GM21528 (cell line): ENCODE data around the gene PRSS50.

Experiments
- ATAC-seq: cut with Tn5 transposase; IDR thresholded peaks from one replicate; pipeline ENCODE4 v1.9.1; 2021; ENCODE audit warnings: mild to moderate bottlenecking, moderate library complexity; ENCODE audit not compliant: unreplicated experiment, low FRiP score

Gene PRSS50

DNA sequence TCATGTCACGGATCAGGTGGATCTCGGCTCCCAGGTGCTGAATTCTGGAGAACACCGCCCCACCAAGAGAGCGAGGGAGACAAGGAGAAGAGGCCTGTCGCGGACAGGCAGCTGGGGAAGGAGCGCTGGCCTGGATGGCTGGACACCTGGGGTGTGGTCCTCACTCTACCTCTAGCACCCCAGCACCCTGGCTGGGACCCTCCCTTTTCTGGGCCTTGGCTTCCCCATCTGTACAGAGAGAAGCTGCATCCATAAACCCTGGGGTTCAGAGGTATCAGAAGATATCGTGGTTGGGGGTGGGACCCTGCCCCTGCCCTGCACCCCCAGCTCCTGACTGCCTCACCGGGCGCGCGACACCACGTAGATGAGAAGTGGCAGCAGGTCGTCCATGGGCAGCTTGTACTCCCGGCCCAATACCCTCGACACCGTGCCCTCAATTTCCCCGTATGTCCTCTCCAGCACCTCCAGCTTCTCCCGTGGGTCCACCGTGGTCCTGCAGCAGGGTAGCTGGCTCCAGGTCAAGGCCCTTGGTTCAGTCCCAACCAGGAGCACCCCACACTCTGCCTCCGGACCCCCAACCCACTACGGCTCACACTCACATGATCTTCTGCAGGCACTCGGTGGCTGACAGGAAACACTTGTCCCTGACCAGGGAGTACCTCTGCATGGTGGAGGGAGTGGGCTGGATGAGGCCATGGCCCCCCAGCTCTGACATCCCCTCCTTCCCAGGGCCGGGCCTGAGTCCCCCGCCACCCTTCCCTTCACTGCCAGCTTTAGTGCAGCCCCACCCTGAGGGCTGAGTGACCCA is 45.9 kb downstream of the PRSS50 start:
- no peak for ATAC-seq

- ATAC-seq = no peak
Measured at GRCh38 chr3:46670891-46671427, 46.7 kb downstream of the PRSS50 start.

DNA sequence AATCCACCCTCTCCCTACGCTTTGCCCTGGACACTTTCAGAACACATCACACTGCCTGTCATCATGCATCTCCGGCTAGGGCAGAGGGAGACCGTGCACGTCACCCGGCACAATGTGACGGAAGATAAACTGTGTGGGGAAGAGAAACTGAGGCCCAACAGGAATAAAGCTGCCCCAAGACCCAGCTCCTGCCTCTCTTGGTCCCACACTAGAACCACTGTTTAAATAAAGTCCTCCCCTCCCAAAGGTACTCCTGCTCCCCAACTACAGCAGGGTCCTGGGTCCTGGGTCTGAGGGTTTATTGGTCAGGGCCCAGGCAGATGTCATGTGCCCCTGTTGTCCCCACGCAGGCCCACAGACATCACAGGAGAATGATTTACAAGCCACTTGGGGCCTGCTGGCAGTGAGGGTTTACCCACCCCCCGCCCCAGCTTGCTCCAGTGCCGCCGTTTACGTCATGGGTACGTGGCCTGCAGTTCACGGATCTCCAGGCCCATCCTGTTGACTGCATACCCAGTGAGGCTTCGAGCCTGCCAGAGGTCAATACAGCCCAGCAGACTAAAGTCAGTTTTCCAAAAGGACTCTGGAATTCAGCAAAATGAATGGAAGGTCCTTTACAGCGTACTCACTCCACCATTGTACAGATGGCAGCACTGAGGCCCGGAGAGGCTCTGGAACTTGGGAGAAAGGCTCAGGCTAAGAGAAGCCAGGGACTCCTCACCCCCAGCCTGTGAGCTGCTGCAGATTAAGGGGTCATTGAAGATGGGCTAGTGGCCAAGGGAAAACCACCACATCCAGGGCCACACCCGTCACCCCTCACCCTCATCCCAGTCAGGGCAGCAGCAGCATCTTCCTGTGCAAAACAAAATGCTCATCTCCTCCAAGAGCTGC is 47.4 kb downstream of the PRSS50 start:
- ATAC-seq = no peak

DNA sequence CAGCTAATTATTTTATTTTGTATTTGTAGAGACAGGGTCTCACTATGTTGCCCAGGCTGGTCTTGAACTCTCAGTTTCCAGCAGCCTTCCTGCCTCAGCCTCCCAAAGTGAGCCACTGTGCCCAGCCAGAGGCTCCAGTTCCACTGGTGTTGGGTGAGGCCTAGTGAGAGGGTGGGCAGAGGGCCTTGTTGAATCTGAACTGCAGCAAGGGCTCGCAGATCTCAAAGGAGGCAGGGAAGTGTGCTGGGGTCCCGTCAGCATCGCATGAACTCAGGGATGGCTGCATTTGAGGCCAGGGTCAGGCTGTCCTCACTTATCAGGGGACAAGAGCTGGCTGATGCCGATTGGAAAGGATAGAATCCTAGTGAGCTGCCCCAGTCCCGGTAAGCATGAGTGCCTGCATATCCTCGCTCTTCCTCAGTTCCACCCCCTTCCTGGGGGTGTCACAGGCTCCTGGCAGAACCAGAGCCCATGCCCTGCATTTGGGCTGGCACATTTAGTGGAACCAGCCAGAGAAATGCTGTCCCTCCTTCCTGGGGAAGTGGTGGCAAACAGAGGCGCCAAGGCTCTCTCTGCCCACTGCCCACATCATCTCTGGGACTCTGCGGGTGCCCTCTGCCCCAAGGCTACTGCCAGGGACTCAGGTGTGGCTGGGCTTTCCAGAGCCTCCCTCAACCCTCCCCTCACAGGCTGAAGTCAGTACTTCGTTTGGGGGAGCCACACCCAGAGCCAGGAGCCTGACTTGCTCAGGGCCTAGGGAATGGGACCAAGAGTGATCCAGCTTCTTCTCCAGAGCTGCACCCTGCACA is 48.3 kb downstream of the PRSS50 start:
- ATAC-seq = no peak

GRCh38 chr3:46668591-46668990 is 49.1 kb downstream of the PRSS50 start:
- ATAC-seq = no peak

DNA sequence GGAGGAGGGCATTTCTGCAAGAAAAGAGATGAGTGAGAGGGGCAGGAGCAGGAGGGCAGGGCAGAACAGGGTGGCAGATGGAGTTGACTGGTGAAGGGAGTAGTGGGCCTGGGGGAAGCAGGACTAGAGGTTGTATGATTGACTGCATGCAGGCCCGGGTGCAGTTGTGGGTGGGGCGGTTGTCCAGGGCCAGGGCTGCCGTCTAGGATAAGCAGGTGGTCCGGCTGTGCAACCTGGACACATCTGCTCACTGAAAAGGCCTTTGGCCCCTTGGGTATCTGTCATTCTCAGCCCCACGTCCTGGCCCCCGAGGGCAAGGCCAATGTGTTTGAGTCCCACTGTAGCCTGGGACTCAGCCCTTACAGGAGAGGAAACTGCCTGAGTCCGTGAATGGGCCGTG is 49.6 kb downstream of the PRSS50 start:
- ATAC-seq = no peak

GRCh38 chr3:46667657-46668056 is 50.0 kb downstream of the PRSS50 start:
- ATAC-seq = no peak

GRCh38 chr3:46667061-46667621 is 50.5 kb downstream of the PRSS50 start:
- no peak for ATAC-seq

DNA sequence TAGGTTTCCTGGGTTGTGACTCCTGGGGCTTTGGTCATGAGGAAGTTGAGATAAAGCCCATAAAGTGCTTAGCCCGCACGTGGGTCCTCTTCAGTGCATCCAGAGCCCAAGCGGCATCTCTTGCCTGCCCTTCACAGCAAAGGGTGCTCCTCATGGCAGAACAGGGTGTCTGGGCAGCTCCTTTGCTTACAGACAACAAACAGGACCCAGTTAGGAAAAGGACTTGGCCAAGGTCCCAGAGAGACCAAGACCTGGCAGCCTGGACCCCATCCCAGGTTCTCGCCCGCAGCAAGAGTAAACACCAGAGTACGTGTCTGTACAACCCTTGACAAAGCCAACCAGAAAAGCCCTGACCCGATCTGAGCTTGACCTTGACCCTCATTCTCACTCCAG is 51.2 kb downstream of the PRSS50 start:
- no peak for ATAC-seq

DNA sequence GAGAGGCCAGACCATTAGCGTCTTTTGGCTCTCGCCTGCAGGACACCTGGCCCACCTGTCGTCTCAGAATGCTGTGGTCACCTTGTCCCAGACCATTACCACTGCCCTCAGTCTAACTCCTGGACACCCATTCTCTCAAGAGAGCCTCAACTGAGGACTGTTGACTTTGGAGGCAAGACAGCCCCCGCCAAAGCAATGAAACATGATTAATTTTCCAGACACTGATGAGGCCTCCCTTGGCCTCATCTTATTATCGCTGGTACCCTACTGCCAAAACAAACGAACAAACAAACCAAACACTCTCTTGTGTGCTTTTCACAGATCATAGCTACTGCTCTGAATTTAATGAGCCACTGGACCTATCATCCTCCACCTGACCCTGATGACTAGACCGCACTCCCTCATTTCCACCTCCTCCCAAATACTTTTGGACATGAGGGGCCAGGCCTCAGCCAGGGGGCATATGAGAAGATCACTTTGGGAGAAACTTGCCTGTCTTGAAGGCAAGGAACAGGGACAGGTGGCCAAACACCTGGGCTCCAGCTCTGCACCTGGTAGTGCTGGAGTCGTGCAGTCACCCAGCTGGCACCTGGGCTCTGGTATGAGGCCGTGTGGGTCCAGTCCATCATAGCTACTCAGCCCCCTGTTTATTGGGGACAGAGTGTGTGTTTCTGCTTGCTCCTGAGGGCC is 51.8 kb downstream of the PRSS50 start:
- ATAC-seq = no peak

DNA sequence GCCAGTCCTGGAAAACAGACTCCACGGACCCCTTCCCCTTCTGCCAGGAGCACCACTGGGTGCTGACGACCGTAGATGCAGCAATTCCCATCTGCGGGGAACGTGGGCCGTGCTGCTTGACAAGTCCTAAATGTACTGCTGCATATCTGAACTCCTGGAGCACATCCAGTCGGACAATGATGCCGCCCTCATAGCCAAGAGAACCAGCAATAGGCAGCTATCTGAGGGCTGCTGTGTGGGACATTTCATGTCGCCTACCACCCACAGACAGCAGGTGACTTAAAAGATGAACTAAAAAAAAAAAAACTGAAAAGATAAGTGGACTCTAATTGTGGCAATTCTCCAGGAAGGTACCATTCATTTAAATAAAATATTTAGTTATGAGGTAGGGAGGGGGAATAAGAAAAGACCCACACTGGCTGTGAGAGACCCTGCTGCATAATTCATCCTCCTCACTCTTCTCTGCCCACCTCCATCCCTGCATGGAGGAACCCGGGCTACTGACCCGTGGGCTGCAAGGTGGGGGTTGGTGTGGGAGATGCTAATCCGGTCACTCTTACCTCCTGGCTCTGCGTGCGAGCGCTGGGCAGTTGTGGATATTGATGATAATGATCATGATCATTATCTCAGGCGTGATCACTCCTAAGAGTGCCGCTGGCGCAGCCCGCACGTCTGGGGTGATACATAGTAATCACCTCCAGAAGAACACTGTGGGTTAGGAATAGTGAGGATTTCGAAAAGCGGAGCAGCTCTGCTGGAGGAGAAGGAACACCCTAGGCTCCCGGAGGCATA is 52.5 kb downstream of the PRSS50 start:
- no peak for ATAC-seq

DNA sequence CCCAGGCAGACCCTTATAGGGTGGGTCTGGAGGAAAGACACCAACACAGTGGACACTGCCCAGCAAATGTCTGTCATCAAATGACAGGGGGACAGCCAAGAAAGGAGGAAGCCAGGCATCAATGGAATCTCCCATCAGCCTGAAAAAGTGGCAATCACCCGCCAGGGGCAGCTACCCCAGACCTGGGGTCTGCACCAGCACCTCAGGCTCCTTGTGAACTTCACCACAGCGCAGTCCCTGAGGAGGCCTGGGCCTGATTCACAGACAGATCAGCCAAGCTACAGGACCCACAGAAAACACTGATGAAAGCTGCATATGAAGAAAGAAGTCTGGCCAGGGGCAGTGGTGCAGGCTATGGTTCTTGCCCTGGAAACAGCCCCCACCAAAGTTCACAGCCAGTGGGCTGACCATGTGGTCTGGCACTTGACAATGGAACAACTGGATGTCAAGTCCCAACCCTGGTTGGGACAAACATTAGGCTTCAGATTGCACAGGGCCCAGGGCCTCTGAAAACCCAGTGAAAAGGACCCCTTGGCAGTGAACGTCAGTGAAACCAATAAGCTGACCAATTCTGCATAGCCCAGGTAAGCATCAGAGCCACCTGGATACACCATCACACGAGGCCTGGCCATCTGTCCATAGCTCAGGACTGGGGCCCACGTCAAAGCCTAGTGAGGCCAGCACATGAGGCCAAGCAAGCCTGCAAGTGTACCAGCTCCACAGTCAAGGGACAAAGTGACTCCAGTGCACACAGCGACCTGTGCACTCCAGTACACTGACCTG is 53.3 kb downstream of the PRSS50 start:
- no peak for ATAC-seq

GRCh38 chr3:46663591-46664135 is 54.0 kb downstream of the PRSS50 start:
- no peak for ATAC-seq

- no peak for ATAC-seq
Measured at GRCh38 chr3:46662771-46663551, 54.7 kb downstream of the PRSS50 start.
